Measurements from ENCODE around the gene VPS26C. TPM values are rescaled to one million over a fixed set of nuclear protein-coding genes. Genes with fewer than 3 reads are reported as not detected.

The VPS26C gene
- total RNA-seq, 1 donor from 2014 or later: 59.4 TPM

DNA sequence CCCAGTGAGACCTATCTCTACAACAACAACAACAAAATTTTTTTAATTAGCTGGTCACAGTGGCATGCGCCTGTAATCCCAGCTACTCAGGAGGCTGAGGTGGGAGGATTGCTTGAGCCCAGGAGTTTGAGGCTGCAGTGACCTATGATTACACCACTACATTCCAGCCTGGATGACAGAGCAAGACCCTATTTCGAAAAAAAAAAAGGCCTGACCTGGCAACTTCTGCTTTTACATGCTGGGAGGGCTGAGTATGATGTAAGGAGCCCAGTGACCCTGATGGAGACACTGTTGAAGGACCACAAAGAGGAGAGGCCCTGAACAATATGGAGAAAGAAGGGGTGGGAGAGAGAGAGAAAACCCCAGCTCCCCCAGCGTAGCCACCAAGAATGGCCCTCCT is 9.2 kb upstream of the VPS26C start:
- Mint-ChIP-seq H3K9me3 (no peaks in the 10 kb centered on the region), H3K27me3 (ENCODE audit: low read depth) (peaks cover 8% of the 10 kb centered on the region), H3K4me1 (ENCODE audit: low read depth) (peaks cover 2% of the 10 kb centered on the region), H3K4me3 (ENCODE audit: low read depth) (no peak overlapping the region), H3K36me3 (ENCODE audit: low read depth) (no peaks in the 10 kb centered on the region), H3K27ac (no peak overlapping the region)
- no peak for DNase-seq (ENCODE audit: low spot score)
- intact Hi-C loops (cut with micrococcal nuclease): no loop called here

DNA sequence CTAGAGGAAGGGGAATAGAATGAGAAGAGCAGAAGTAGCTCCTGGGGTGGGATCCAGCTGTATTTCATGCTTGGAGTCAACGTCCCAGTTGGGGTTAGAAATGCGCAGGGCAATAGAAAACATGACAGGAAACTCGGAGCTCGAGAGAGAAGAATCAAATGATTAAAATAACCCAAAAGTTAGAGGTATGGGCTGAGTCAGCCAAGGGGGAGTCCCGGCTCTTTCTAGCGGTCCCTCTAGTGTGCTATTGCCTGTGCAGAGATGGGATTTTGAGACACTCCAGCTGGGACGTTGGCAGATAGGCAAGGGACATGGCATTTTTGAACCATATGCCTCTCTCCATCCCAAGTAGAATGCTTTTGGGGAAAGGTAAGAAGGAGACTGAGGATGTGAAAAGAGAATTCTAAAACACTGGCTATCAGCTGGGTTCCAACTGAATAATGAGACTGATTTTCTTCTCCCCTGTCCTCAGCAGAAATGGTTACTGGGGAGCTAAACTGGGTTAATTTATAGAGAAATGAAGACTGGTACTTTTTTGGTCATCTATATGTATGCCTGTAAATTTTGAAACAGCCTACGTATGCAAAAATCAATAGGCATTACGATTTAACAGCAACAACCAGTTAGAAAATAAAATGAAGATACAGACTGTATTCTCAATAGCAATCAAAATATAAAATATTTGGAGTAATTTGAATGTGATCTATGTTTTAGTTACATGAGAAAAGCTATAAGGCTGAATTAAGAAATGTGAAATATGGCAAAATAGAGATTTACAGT is 7.0 kb upstream of the VPS26C start:
- Mint-ChIP-seq H3K4me1 (ENCODE audit: low read depth) (no peaks in the 10 kb centered on the region), H3K36me3 (ENCODE audit: low read depth) (peaks cover 2% of the 10 kb centered on the region), H3K27ac (no peak overlapping the region), H3K27me3 (ENCODE audit: low read depth) (peaks cover 5% of the 10 kb centered on the region), H3K9me3 (no peaks in the 10 kb centered on the region), H3K4me3 (ENCODE audit: low read depth) (no peak overlapping the region)
- intact Hi-C loops (cut with micrococcal nuclease): no loop called here
- DNase-seq (ENCODE audit: low spot score): no peak

DNA sequence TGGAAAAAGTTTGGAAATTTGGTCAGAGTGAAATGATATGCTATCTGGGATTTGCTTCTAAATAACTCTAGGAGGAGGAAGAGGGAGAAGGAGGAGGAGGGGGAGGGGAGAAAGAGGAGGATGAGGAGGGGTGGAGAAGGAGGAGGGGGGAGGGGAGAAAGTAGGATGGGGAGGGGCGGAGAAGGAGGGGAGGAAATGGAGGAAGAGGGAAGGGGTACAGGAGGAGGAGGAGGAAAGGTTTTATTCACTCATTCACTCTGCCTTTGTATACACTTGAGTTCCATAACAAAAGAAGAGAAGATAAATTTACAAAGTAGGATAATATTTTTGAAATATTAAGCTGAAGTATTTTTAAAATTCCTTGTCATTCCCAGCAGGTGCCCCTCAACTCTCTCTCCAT is 6.3 kb upstream of the VPS26C start:
- Mint-ChIP-seq H3K4me1 (ENCODE audit: low read depth) (peaks cover 3% of the 10 kb centered on the region), H3K27me3 (ENCODE audit: low read depth) (peaks cover 5% of the 10 kb centered on the region), H3K27ac (no peak overlapping the region), H3K9me3 (no peaks in the 10 kb centered on the region), H3K4me3 (ENCODE audit: low read depth) (no peak overlapping the region), H3K36me3 (ENCODE audit: low read depth) (peaks cover 2% of the 10 kb centered on the region)
- intact Hi-C loops (cut with micrococcal nuclease): no loop called here
- DNase-seq (ENCODE audit: low spot score): no peak

DNA sequence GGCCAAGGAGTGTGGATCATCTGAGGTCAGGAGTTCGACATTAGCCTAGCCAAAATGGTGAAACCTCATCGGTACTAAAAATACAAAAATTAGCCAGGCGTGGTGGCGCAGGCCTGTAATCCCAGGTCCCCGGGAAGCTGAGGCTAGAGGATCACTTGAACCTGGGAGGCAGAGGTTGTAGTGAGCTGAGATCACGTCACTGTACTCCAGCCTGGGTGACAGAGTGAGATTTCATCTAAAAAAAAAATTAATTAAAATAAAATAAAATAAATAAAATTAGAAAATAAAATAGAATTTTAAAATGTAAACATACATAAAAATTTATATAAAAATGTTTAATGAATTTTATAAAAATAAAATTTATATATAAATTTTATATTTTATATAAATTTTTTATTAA is 5.8 kb upstream of the VPS26C start:
- Mint-ChIP-seq H3K36me3 (ENCODE audit: low read depth) (peaks cover 2% of the 10 kb centered on the region), H3K27me3 (ENCODE audit: low read depth) (peaks cover 5% of the 10 kb centered on the region), H3K9me3 (no peaks in the 10 kb centered on the region), H3K27ac (no peak overlapping the region), H3K4me3 (ENCODE audit: low read depth) (no peak overlapping the region), H3K4me1 (ENCODE audit: low read depth) (peaks cover 5% of the 10 kb centered on the region)
- DNase-seq (ENCODE audit: low spot score): no peak
- intact Hi-C loops (cut with micrococcal nuclease): no loop called here

DNA sequence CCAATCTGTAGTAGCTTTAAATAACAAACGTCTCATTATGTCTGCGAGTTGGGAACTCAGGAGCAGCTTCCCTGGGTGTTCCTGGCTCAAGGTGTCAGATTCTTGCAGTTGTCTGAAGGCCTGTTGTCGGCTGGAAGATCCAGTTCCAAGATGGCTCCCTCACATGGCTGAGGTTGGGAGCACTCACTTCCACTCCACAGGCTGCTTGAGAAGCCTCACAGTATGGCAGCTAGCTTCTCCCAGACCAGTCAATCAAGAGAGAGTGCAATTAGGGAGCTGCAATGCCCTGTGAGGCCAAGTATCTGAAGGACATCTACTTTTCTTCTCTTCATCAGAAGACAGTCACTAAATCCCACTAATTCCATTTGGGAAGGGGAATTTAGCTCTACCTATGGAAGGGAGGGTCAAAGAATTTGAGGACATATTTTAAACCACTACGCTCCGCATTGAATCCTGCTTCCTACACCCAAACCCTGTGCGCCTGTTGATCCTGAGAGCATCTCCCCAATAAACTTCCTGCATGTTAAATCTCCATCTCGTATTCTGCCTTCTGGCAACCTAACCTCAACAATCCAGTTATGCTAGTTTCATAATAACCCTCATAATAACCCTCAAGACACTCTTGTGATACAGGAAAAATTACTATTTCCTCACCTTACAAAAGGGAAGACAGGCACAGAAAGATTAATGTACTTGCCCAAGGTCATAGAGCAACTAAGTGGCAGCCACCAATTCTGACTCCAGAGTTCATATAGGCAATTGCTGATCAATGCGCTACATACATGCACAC is 3.6 kb upstream of the VPS26C start:
- Mint-ChIP-seq H3K4me3 (ENCODE audit: low read depth) (no peak overlapping the region), H3K27ac (no peak overlapping the region), H3K27me3 (ENCODE audit: low read depth) (peaks cover 5% of the 10 kb centered on the region), H3K4me1 (ENCODE audit: low read depth) (peaks cover 8% of the 10 kb centered on the region), H3K36me3 (ENCODE audit: low read depth) (peaks cover 6% of the 10 kb centered on the region), H3K9me3 (no peaks in the 10 kb centered on the region)
- DNase-seq (ENCODE audit: low spot score): no peak
- intact Hi-C loops (cut with micrococcal nuclease): no loop called here

DNA sequence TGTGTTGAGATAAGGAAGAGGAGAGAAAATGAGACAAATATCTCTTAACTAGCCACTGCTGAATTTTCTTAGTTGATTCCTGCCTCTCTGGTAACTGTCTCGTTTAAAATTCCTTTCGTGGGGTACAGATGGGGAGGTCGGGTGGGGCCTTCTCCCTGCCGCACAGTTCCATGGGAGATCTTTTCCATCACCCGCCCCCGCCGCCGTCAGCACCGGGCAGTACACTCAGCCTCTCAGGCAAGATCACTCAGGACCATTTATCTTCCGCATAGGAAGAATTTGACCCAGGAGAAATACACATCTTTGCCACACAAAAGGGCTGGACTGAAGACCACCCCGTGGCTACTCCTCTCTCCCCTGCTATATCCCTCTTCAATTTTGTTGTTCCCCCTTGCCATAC is 2.3 kb upstream of the VPS26C start:
- H3K9me3 Mint-ChIP-seq: no peaks in the 10 kb centered on the region
- H3K27ac Mint-ChIP-seq: no peak overlapping the region
- H3K4me1 Mint-ChIP-seq (ENCODE audit: low read depth): peaks cover 19% of the 10 kb centered on the region
- DNase-seq (ENCODE audit: low spot score): no peak
- H3K27me3 Mint-ChIP-seq (ENCODE audit: low read depth): peaks cover 5% of the 10 kb centered on the region
- intact Hi-C loops (cut with micrococcal nuclease): no loop called here
- peaks cover 15% of the 10 kb centered on the region for H3K36me3 Mint-ChIP-seq (ENCODE audit: low read depth)
- H3K4me3 Mint-ChIP-seq (ENCODE audit: low read depth): peak overlapping the region; percentile 55

DNA sequence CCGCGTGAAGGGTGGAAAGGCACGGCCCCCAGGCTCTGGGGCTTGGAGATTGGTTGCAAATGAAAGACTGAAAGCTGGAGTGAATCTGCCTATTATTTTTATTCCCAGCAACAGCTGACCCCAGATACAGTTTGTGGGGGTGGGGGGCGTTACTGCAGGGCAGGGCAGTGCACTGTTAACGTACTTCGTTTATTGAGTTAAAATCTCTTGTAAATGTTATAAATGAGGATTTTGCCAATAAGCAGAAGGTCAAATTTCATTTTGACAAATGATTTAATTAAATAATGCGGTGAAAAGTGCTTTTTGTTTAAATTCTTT is 1.0 kb upstream of the VPS26C start:
- Mint-ChIP-seq H3K4me1 (ENCODE audit: low read depth) (peaks cover 30% of the 10 kb centered on the region), H3K36me3 (ENCODE audit: low read depth) (peaks cover 23% of the 10 kb centered on the region), H3K27me3 (ENCODE audit: low read depth) (peaks cover 2% of the 10 kb centered on the region), H3K27ac (peak overlapping the region; percentile 97), H3K4me3 (ENCODE audit: low read depth) (peak overlapping the region; percentile 96), H3K9me3 (no peaks in the 10 kb centered on the region)
- intact Hi-C loops (cut with micrococcal nuclease): no loop called here
- DNase-seq (ENCODE audit: low spot score): no peak

DNA sequence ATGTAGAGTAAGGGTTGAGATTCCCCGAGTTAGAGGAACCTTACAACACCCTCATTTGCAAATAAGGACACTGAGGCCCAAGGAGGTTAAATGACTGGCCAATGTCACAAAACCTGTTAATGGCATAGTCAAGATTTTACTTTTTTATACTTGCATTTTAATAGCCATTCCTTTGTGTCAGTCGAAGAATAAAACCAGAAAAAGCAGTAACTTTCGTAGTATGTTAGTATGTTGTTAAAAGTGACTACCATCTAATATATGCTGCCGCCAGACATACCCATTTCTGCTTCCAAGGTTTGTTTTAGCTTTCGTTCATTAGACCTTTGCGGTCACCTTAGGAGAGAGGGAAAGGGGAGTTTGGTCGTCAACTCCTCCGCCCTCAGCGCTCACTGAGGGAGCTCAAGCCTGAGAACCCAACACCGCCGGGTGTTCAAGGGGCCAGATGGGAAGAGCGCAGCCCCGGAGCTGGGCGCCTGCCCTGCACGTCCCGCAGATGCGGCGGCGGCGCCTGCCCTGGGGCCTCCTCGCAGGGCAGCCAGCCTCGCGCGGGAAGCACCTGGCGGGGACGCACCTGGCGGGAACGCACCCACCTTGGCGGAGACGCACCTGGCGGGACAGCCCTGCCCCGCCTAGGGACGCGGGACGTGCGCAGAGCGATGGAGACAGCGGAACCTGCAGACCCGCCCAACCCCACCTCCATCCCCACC is 466 bp downstream of the VPS26C start:
- Mint-ChIP-seq H3K4me1 (ENCODE audit: low read depth) (peaks cover 35% of the 10 kb centered on the region), H3K36me3 (ENCODE audit: low read depth) (peaks cover 34% of the 10 kb centered on the region), H3K27ac (peak overlapping the region; percentile 97), H3K27me3 (ENCODE audit: low read depth) (no peaks in the 10 kb centered on the region), H3K9me3 (no peaks in the 10 kb centered on the region), H3K4me3 (ENCODE audit: low read depth) (peak overlapping the region; percentile 96)
- intact Hi-C loops (cut with micrococcal nuclease): loop anchor here (1.0 to 2.0 kb wide), 5 partner anchors 8 to 298 kb away; partner anchors contain the start of genes DYRK1A, PIGP and TTC3
- no peak for DNase-seq (ENCODE audit: low spot score)

DNA sequence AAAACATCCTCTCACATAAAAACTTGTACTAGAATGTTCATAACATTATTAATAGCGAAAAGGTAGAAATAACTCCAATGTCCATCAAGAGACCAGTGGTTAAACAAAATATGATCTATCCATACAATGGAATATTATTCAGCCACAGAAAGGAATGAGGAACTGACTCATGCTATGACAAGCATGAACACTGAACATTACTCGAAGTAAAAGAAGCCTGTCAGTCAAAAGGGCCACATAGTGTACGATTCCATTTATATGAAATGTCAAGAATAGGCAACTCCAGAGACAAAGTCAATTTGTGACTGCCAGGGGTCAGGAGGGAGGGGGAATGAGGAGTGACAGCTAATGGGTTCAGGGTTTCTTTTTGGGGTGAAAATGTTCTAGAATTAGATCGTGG is 2.3 kb downstream of the VPS26C start:
- Mint-ChIP-seq H3K36me3 (ENCODE audit: low read depth) (peaks cover 48% of the 10 kb centered on the region), H3K27ac (peak overlapping the region; percentile 7), H3K4me3 (ENCODE audit: low read depth) (peak overlapping the region; percentile 38), H3K4me1 (ENCODE audit: low read depth) (peaks cover 38% of the 10 kb centered on the region), H3K9me3 (no peaks in the 10 kb centered on the region), H3K27me3 (ENCODE audit: low read depth) (no peaks in the 10 kb centered on the region)
- intact Hi-C loops (cut with micrococcal nuclease): no loop called here
- no peak for DNase-seq (ENCODE audit: low spot score)

DNA sequence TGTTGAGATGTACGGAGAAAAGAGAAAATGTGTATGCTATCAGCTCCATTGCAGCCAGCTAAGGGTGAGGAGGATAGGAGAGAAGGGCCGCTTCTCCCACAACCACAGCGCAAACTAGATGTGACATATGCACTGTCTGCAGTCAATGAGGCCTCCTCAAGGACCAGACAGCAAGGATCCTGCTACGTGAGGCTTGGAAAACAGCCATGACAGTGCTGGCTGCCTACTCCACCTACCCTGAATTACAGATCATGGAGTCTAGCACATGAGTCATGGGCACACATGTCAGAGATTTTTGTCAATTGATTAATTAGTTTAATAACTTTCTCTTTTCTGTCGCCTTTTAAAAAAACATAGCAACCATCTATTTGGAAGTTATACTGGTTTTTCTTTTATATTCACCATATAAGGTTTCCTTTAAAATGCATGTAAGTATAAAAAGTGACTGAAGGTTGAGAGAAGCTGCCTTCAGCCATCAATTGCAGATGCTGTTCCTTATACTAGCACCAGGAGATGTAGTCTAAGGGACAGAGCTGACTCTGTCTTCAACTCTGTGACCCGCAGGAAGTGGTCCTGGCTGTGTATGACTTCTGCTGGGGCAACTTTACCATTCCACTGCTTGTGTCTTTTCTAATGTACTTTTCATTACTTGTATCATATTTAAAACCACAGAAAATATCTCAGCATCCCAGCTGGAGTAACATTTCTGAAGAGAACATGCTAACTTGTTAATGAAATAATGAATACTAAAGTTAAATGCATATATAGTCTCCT is 3.1 kb downstream of the VPS26C start:
- Mint-ChIP-seq H3K9me3 (no peaks in the 10 kb centered on the region), H3K4me1 (ENCODE audit: low read depth) (peaks cover 42% of the 10 kb centered on the region), H3K27me3 (ENCODE audit: low read depth) (no peaks in the 10 kb centered on the region), H3K27ac (no peak overlapping the region), H3K4me3 (ENCODE audit: low read depth) (no peak overlapping the region), H3K36me3 (ENCODE audit: low read depth) (peaks cover 50% of the 10 kb centered on the region)
- intact Hi-C loops (cut with micrococcal nuclease): no loop called here
- no peak for DNase-seq (ENCODE audit: low spot score)

DNA sequence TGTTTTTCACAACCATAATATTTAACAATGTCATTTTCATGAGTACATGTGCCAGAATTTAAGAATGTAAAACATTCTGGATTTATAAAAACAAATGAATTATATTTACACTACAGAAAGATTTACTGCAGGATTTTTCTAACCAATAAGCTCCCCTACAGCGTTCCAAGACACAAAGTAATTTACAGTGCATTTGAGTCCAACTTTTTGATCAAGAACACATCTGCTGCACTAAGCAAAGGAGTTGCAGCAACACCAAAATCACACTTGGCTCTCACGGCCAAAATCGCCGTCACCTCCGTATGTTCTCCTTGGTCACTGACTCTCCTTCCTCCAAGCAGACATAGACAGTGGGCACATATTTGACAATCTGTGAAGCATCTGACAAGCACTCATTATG is 7.7 kb downstream of the VPS26C start:
- intact Hi-C loops (cut with micrococcal nuclease): no loop called here
- H3K27me3 Mint-ChIP-seq (ENCODE audit: low read depth): no peaks in the 10 kb centered on the region
- H3K4me1 Mint-ChIP-seq (ENCODE audit: low read depth): peaks cover 45% of the 10 kb centered on the region
- no peak overlapping the region for H3K4me3 Mint-ChIP-seq (ENCODE audit: low read depth)
- no peaks in the 10 kb centered on the region for H3K9me3 Mint-ChIP-seq
- DNase-seq (ENCODE audit: low spot score): no peak
- H3K27ac Mint-ChIP-seq: no peak overlapping the region
- peaks cover 50% of the 10 kb centered on the region for H3K36me3 Mint-ChIP-seq (ENCODE audit: low read depth)
